Erythroblast (primary cell): ENCODE measurements around the gene ST6GALNAC3.

Source experiments
- GATA1 ChIP-seq: IDR thresholded peaks from 2 replicates; pipeline ENCODE4 v1.6.1; 2011; ENCODE audit warnings: low read depth, mild to moderate bottlenecking, control low read depth, low read length, moderate library complexity
- POLR2A ChIP-seq: IDR thresholded peaks from 2 replicates; pipeline ENCODE4 v1.6.1; 2011; ENCODE audit warnings: mild to moderate bottlenecking, low read length

- TF ChIP-seq POLR2A (no peak), GATA1 (no peak)
These were observed 240.2 kb downstream of the ST6GALNAC3 start for GRCh38 chr1:76314730-76315129.
